DLD1 (cell line): Measurements from ENCODE around the gene KCNC3.
"Not testable (repeated sequence)": the region's sequence is repeated elsewhere in the genome, so short reads cannot be mapped to it uniquely, and the experiment has no call there.

Source experiments
- in situ Hi-C: cut with HindIII; loops from 2 replicates; pipeline ENCODE4 v1.10.0; 2017; ENCODE audit warnings: low sequenced_read_pairs

KCNC3 gene

DNA sequence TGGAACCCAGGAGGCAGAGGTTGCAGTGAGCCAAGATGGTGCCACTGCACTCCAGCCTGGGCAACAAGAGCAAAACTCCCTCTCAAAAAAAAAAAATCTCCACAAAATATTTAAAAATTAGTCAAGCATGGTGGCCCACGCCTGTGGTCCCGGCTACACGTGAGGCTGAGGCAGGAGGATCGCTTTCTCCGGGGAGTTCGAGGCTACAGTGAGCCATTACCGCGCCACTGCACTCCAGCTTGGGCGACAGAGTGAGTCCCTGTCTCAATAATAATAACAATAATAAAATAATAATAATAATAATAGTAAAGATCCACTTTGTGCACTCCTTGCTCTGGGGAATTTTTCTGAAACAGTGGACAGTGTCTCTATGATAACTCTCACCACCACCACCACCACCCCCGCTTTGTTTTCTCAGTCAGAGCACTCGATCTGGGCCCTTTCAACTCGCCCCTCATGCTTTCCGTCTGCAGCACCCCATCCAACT lies 27.6 kb upstream of the KCNC3 start:
- in situ Hi-C loops: no loop called here

DNA sequence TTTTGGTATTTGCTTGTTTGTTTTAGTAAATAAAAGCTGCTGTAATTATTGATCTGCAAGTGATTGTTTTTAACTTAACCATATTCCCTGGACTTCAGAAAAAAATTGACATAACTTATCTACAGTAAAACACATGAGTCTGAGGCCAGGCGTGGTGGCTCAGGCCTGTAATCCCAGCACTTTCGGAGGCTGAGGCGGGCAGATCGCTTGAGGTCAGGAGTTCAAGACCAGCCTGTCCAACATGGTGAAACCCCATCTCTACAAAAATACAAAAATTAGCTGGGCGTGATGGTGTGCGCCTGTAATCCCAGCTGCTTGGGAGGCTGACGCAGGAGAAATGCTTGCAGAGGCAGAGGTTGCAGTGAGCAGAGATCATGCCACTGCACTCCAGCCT lies 24.3 kb upstream of the KCNC3 start:
- in situ Hi-C loops: not testable (repeated sequence)

DNA sequence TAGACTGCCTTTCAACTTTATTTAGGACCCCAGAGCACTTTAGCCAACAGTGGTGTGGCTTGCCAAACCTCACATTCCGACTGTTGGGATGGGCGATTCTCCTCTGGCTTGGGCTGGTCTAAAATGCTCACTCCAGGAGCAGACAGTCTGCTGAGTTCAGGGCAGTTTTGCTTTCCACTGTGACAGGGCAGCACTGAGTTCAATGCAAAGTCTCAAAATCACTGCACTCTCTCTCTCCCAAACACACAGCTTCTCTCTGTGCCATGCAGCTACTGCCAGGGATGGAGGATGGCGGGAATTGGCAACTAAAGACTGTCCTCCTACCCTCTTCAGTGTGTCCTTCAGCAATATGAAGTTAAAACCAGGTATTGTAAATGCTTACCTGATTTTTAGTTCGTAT lies 23.1 kb upstream of the KCNC3 start:
- in situ Hi-C loops: no loop called here

DNA sequence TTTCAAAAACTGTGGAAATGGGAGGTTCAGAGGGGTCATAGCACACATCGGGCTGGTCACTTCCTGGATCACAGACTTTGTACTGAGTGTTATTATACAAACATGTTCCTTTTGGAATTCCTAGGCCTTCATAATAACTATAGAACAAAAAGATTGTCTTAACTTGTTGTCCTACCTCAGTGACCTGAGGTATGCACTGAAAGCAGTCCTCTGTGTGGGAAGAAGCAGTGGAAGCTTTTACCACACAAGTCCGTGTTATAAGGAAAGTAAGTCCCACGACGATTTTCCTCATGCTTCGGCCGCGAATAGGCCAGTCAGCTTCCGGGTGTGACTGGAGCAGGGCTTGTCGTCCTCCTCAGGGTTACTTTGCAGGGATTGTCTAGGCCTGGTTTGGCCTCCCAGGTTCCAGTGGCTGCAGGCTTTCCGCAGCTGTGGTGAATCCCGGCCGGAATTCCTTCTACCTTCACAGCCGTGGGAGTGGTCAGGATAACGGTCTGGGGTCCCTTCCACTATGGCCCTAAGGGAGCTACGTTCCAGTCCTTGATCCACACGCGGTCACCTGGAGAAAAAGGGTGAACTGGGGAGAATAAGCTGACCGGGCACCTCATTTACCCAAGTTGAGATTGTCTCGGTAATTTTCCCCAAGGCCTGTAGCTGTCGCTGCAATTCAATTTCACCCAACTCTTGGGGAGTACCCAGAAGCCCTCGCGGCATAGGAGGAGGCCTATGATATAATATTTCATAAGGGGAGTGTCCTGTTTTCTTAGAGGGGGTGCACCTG lies 20.3 kb upstream of the KCNC3 start:
- in situ Hi-C loops: no loop called here

DNA sequence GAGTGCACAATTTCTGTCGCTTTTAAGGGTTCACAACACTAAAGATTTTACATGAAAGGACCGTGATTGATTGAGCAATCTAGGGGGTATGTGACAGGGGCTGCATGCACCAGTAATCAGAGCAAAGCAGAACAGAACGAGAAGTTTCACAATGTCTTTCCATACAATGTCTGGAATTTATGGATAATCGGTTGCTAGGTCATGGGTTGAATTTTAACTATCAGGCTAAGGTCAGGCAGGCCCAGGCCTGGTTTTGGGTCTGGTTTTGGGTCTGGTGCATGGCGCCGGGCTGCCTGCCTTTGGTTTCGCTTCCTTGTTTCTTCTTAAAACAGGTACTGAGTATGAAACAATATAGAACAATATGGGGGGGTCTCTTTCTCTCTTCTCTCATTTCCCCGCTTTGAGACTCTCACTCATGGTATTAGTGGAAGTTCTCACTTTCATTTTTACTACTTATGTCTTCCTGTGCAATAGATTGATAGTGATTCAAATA lies 18.0 kb upstream of the KCNC3 start:
- in situ Hi-C loops: not testable (repeated sequence)

DNA sequence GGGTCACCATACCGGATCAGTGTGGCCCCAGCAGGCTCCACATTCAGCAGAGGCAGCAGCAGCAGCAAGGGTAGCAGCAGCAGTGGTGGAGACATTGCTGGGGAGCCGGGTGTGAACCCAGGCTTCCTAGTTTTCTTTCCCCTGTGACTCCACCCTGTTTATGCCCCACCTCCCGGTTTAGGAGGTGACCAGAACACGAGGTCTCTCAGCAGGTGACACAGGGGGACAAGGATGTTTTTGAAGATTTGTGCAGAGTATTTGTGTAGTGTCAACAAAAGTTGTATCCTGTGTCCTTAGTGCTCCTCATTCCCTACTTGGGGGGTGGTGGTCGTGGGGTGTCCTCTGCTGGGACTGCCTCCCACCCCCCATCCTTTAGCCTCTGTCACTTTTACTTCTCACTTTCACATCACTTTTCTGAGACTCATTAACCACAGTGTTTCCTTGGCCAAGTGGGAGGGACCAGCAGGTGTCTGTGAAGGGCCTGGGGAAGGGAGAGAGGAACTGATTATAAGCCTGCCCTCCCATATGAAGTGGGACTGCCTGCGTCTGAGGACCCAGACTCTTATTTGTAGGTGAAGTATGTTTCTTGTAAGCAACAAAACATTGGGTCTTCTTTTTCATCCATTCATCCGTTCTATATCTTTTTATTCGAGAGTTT lies 15.6 kb upstream of the KCNC3 start:
- in situ Hi-C loops: no loop called here

DNA sequence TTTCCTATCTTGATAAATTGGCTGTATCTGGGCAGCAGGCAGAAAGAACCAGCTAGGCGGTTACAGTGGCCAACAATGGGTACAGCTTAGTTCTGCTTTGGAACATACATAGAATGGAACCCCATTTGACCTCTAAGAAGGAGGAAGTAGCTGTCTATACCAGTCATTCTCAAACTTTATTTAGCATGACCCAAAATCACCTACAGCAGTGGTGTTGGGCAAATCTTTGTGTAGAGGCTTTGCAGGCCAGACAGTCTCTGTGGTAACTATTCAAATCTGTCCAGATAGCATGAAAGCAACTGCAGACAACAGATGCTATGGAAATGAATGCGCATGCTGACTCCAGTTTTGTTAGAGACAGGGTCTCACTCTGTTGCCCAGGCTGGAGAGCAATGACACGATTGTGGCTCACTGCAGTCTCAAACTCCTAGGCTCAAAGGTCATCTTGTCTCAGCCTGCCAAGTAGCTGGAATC lies 12.0 kb upstream of the KCNC3 start:
- in situ Hi-C loops: no loop called here

DNA sequence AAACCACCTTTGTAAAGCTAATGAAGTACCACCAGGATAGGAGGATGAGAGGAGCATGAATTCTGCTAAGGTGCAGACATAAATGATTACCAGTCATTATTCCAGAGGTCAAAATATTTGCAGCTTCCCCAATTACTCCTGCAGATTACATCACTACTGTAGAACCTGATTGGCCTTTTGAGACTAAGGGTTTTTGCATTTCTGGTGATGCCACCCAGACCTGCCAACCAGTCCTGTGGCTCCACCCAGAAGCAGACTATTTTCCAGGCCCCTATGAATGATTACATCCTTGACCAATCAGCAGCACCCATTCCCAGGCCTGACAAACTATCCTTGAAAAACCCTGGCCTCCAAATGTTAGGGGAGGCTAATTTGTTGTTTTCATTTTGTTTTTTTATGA lies 11.2 kb upstream of the KCNC3 start:
- in situ Hi-C loops: no loop called here

DNA sequence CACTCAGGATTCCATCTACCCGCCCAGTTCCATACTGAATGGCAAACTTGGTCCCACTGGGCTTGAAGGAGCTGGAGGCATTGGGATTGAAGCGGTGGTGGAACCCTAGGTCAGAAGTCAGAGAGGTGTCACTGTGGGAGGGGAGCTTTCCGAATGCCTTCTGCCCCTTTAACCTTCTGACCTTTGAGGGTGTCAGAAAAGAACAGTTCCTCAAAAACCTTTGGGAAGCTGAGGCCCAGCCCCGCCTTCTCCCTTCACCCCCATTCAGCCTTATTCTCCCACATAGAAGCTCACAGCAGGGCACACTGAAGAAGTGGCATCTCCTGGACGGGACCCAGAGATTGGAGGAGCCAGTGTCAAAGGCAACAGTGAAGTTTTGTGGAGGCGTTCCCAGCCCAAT lies 7.9 kb upstream of the KCNC3 start:
- in situ Hi-C loops: not testable (repeated sequence)

DNA sequence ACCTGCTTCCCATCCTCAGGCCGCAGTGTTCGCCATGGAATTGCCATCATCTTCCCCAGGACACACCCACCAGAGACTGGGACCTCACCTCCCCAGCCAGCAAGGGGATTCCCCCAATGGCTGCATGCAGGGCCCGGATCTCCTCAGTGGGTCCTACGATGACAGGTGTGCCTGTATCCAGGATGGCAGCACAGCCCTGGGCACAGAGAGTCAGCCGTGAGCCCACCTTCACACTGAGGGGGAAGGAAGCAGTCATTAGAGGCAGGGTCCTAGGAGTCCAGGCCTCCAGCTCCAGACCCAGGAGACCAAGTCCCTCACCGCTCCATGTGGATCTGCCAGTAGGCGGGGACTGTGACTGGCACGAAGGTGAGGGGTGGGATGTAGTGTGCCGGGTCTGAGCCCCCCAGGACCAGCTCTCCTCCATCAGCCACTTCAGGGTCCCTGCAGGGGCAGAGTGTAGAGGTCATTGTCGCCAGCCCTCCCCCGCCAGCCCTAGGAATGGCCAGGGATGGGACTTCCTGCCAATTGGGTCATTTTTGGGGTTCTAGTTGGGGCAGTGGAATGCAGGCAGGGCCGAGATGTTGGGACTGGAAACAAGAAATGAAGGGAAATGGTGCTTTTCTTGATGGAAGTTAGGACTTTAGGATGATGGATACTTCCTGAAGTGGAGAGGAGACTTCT lies 5.7 kb upstream of the KCNC3 start:
- in situ Hi-C loops: no loop called here

DNA sequence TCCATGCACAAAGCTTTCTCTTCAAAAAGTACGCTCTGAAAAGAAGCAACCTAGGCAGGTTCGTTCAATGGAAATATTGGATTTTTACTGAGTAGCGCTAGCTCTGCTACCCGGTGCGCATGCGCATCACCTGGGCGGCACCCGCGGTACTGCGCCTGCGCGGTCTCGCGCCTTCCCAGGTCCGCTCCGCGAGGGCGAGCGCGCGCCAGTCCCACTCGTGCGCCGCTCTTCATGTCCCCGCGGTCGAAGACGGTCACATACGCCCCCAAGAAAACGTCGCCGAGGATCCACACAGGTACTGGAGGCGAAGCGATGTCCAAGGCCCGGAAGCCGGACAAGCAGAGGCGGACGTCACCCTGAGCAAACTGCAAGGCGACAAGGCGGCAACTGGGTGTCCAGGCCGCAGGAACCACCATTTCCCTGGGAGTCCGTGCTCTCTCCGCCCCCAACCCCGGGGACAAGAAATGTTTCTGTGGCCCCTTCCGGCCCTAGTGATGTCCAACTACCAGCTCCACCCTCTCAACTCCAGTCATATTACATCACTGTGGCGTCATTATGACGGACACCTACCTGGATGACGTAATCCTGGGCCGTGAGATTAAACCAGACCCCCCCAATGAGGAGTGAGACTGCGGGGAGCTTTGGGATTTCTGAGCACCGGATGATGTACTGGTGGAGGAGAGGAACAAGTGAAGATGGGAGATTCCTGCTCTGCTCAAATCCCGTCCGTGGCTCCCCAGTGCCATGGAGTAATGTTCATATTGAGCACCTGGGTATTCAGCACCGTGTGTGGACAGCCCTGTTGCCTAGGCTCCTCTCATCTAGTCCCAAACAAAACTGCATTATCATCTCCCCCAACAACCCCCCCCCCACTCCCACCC lies 4.8 kb upstream of the KCNC3 start:
- in situ Hi-C loops: no loop called here

DNA sequence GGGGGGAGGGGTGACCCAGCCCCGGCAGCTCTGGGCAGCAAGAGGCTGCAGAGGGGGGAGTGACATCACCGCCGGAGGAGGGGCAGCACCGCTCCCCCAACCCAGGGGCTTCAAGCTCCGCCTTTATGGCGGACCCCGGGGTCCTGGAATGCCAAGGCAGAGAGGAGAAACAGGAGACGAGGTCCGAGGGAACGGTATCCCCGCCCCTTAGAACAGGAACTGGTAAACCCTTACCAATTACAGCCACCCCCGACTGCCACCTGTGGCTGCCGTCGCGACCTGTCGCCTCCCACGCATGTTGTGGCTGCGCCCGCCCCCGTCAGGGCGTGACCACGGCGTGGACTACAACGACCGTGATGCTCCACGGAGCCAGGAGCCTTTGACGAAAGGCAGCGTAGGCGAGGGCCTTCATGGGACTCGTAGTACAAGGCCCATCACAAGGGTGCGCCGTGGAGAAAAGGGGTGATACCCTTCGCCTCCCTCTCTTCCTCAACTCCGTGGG lies 4.1 kb upstream of the KCNC3 start:
- in situ Hi-C loops: no loop called here

DNA sequence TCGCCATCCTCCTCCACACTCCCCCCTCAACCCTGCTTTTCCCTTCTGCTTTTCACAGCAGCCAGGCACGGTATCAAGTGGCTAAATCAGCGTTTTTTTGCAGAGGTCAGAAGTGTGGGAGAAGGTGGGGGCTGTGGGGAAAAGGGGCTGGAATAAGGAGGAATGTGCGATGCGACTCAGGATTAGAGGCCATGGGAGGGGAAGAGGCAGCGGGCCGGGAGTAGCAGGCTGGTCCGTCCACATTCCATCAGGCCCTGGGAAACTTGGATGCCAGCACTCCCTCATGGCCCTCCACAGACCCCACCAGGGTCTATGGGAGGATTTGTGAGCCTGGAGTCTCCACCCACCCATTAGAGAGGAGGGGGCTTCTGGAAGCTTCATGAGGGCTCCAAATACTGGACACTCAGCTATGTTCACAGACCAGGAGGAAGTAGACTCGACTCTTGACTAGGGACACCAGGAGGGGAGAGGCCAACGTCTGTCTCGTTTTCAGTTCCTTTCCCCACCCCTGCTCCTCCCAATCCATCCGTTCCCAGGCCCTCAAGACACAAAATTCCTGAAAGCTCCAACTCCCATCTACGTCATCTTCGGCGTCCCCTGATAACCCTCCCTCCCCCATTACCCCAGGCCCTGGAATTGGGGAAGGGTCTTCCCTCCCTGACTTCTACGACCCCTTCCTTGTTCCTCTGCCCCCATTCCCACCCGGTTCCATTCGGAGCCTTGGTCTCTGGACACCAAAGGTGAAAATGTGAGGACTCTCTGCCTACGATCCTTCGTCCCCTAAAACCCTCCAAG lies 3.3 kb upstream of the KCNC3 start:
- in situ Hi-C loops: no loop called here

DNA sequence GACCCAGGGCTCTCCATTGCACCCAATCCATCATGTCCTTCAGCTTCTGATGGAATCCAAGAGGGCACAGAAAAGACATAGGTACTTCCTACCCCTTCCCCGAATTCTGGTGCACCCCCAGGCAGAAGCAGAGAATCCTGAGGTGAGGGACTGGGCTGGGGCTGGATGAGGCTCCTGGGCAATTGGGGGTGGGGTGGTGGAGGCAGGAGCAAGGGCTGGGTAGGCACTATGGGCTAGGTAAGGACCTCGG lies 2.7 kb upstream of the KCNC3 start:
- in situ Hi-C loops: no loop called here

DNA sequence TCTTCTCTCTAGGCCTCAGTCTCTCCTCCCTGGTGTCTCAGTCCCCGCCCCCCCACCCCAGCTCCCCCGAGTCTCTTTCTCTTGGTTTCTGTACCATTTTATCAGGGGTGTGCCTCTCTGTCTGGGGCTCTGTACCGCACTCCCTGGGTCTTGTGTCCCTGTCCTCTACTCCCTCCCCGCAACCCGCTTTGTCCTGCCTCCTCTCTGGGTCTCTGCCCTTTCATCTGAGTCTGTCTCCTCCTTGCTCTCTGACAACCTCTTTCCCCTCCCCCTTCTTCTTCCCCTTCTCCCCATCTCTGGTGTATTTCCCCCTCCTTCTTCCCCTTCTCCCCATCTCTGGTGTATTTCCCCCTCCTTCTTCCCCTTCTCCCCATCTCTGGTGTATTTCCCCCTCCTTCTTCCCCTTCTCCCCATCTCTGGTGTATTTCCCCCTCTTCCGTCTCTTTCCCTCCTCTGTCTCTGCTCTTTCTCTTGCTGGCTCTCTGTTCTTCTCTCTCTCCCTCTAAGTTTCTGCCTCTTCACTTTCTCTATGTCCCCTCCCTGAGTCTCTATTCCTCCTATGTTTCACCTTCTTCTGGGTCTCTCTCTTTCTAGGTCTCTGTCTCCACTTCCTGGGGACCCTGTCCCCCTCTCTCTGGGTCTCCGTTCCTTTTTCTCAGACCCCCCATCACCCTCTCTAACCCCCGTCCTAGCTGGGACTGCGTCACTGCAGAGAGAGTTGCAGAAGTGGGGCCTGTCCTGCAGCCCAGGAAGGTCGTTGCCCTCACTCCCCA lies 2.2 kb upstream of the KCNC3 start:
- in situ Hi-C loops: no loop called here

DNA sequence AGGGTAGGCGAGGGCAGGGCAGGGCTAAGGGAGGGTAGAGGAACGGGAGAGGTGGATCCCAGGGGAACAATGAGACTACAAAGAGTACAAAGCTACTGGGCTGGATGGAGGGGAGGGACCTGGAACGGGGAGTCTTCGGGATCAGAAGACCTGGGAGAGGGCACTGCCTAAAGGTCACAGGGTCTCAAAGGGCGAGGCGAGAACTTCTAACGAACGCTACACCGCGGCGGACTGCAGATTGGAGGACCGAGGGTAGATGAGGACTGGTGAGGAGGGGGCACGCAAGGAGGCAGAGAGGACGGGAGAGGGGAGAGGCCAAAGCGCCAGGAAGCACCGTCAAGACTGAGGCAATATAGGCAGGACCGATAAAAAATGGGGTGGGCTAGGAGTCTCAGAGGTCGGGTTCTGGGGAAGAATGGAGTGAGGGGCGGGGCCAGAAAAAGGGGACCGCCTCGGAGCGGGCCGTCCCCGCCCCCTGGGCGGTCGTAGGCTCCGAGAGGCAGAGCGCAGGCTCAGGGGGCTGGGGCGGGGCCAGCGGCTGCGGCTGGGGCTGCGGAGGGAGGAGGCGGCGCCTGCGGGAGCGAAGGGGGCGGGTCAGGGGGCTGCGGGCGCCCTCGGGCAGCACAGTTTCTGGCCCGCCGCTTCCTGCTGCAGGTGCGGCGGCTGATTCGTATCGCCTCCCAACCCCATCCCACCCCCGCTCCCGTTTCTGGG lies 1.3 kb upstream of the KCNC3 start:
- in situ Hi-C loops: no loop called here

DNA sequence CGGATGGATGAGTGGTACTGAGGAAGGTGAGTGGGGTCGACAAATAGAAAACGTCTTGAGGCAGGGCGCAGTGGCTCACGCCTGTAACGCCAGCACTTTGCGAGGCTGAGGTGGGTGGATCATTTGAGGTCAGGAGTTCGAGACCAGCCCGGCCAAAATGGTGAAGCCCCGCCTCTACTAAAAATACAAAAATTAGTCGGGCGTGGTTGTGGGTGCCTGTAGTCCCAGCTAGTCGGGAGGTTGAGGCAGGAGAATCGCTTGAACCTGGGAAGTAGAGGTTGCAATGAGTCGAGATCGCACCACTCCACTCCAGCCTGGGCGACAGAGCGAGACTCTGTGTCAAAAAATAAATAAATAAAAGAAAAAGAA lies 733 bp upstream of the KCNC3 start:
- in situ Hi-C loops: not testable (repeated sequence)

DNA sequence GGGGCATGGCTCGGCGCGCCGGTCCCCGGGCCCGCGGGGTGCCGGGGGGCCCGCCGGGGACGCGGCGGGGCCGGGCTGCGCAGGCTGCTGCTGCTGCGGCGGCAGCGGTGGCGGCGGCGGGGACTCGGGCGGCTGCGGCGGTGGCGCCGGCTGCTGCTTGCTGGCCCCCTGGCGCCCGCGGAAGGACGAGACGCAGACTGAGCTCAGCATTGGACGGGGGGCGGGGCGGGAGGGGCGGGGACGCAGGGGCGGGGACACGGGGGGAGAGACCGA lies 368 bp downstream of the KCNC3 start:
- in situ Hi-C loops: no loop called here
